GM13977 (cell line): ENCODE results near the gene SLC38A1.

Experiments
- DNase-seq: peaks from one replicate; pipeline ENCODE4 v3.0.0; 2012; ENCODE audit warnings: low spot score
- CTCF ChIP-seq: IDR thresholded peaks from 2 replicates; pipeline ENCODE4 v1.5.1; 2012; ENCODE audit warnings: mild to moderate bottlenecking, control low read depth; ENCODE audit not compliant: insufficient read depth; ENCODE audit errors: extremely low read depth, missing control alignments
- in situ Hi-C: fragments of 300-500 bp; cut with MboI; formaldehyde crosslinking; loops from one replicate; pipeline ENCODE4 v1.12.0; 2022; ENCODE audit warnings: low sequenced_read_pairs, low pct_unique_long_range_greater_than_20kb, mixed read lengths, inconsistent platforms; ENCODE audit not compliant: unreplicated experiment

The SLC38A1 gene

GRCh38 chr12:46209170-46209569, 59.7 kb downstream of the SLC38A1 start:
- DNase-seq = no peak
- in situ Hi-C loops = no loop called here
- no peak for TF ChIP-seq CTCF

- no peak for TF ChIP-seq CTCF
- in situ Hi-C loops = no loop called here
- no peak for DNase-seq
These were observed 60.5 kb downstream of the SLC38A1 start for GRCh38 chr12:46208370-46208769.

- TF ChIP-seq CTCF = no peak
- DNase-seq = peak; percentile 14
- in situ Hi-C loops = no loop called here
These were observed 61.2 kb downstream of the SLC38A1 start for GRCh38 chr12:46207644-46208043.

- in situ Hi-C loops = no loop called here
- no peak for TF ChIP-seq CTCF
- no peak for DNase-seq
These were observed 62.4 kb downstream of the SLC38A1 start for GRCh38 chr12:46206471-46206870.

- in situ Hi-C loops = no loop called here
- no peak for DNase-seq
- no peak for TF ChIP-seq CTCF
These were observed 63.5 kb downstream of the SLC38A1 start for GRCh38 chr12:46205294-46205693.

GRCh38 chr12:46201284-46201789, 67.5 kb downstream of the SLC38A1 start:
- no peak for TF ChIP-seq CTCF
- in situ Hi-C loops = no loop called here
- DNase-seq = no peak

- DNase-seq = no peak
- in situ Hi-C loops = no loop called here
- no peak for TF ChIP-seq CTCF
These were observed 68.3 kb downstream of the SLC38A1 start for GRCh38 chr12:46200551-46200950.
